ENCODE data around the gene CD8B.

The CD8B gene

DNA sequence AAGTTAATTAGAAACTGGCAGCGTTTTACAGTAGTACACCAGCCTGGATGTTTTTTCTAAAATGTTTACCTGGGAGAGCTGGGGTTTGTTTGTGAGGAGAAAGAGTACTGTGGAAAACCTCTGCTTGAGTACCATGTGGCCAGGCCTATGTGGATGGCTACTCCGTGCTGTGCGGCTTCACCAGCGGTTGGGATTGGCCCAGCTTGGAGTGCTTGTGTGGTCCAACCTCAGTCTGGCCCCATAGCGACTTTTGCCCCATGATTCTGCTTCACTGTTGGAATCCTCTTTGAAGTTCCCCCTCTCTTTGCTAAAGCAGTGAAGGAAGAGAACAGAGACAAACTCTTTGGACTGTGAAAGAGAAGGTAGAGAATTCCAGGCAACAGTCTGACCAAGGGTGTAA, 86.8 kb downstream of the CD8B start:
- DNase-seq (ENCODE audit: low read depth) = no peak

DNA sequence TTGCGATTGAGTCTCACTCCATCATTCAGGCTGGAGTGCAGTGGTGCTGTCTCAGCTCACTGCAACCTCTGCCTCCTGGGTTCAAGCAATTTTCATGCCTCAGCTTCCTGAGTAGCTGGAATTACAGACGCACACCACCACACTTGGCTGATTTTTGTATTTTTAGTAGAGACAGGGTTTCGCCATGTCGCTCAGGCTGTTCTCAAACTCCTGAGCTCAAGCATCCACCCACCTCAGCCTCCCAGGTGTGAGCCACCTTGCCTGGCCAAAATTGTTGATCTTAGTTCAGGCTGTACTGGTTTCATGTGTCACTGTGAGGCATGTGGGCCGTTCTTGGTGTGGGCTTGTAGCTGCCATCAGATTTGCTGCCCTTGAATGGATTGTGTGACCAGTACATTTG, 89.1 kb downstream of the CD8B start:
- no peak for DNase-seq (ENCODE audit: low read depth)

DNA sequence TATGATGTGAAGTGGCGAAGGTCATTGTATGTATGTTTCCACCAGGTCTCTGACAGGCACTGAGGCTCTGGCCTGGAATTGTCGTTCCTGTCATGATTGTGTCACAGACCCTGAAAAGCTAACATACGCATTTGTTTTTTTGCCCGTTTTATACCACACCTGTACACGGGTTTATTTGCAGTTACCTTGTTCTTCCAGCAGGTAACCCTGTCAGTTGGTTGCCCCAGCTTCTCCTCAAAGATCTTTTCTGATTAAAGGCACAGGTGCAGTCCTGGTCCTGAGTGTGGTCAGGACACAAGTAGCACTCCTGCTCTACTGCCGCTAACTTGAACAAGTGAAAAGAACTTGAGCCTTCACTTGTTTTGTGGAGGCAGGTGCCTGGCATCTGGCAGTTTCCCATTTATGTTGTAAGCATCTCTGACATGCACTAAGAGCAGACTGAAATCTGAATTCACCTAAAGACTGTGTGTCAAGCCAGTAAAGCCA, 90.8 kb downstream of the CD8B start:
- no peak for DNase-seq (ENCODE audit: low read depth)

DNA sequence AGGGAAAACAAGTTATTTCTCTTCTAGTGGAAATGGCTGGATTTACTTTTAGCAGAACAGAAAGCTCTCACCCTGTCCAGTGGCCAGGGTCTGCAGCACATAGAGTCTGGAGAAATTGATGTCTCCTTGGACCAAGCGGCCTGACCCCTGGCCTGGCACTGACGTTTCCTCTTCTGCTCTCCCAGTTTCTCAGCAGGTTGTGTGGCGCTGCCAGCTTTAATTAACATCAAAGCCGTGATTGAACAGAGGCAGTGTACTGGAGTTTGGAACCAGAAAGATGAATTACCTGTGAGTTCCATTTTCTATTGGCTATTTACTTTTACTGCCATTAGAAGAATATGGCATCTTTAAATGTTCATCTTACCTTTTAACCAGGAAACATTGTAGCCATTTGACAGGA, 91.8 kb downstream of the CD8B start:
- DNase-seq (ENCODE audit: low read depth) = no peak

DNA sequence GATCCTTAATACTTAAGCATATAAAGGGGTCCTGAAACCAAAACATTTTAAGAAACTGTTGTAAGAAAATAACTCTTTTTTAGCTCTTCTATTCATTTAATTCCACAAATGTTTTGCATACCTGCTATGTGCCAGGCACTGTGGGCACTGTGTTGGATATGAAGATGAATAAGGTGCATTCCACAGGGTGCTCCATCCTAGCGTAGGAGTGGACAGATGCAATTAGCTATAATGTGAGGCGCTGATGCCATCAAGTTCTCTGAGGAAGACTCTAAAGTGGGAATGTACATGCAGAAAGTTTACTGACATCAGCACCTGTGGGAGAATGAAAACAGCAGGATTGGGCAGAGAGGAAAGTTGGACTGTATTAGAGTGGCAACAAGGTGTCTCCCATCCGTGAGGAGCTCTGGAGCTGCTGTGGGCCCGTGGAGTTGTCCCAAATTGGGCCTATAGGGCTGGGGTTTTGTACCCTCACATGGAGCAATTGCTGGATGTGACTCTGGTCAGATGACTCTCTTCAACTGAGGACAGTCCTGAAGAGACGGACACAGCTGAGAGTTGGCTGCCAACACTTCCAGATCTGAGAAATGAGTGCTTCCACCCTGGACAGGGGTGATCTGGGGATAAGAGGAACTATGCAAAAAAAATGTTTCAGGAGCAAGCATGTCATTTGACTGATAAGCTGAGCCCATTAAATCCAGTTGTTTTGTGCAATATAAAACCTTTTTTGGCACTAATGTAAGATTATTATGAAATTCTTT, 93.3 kb downstream of the CD8B start:
- DNase-seq (ENCODE audit: low read depth) = no peak
